Peyer's patch (tissue), 4 donors: ENCODE measurements around the gene SLC6A16.

Source experiments
- CTCF ChIP-seq, 6 experiments: fragments of 450-650 bp in 4 of 6; fragments of 200-600 bp in 2 of 6; sonication (generic) in 1 of 6; IDR thresholded peaks; one replicate each; pipeline ENCODE4 v1.5.1; 2017 to 2019; ENCODE audit warnings: antibody characterized with exemption in 6 of 6, mild to moderate bottlenecking in 3 of 6, moderate library complexity in 1 of 6
- POLR2A ChIP-seq, 2 donors: fragments of 450-650 bp; IDR thresholded peaks; one replicate each; pipeline ENCODE4 v1.5.1; 2017; ENCODE audit warnings: antibody characterized with exemption in 2 of 2, mild to moderate bottlenecking in 2 of 2, moderate library complexity in 2 of 2

DNA sequence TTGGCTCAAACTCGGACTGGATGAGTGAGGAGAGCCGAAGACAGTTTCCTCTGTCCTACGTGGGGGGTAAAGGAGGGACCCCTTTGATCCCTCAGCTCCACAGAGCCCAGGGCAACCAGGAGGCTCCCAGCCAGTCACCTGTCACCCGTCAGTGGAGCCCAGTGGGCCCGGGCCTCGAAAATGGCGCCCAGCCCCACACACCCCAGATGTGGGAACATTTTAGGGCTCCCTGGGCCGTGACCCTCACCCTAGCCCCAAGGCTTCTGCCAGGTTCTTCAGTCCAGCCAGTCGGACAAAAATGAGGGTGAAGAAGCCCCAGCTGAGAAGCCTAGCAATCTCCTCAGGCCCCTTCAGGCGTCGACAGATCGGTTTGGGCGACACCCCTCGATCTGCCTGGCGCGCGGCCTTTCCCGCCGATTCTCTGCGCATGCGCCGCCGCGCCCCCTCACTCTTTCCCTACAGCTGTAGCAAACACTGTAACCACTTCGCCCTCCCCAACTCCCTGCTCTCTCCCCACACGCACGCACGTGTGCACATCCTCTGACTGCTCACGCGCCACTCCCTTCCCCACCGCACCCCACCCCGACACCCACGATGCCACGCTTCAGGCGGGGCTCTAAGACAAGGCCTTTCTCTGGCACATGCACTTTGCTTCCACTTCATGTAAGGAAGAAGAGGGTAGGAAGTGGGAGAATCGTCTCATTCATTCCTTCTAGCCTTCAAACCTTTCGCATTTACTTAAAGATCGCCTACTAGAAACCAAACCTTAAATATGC, at the start of gene SLC6A16:
- TF ChIP-seq CTCF (IDR thresholded peaks at IDR 0.05) (no peak), POLR2A (IDR thresholded peaks at IDR 0.05) (no peak)
